PFSK-1 (cell line): ENCODE measurements around the gene TANC2.

Experiments
- REST ChIP-seq, 2 experiments: IDR thresholded peaks; 2 replicates each; pipeline versions ENCODE4 v1.6.1 to v1.8.0; 2011 to 2012; ENCODE audit warnings: low read depth in 2 of 2, low read length in 2 of 2, control low read depth in 1 of 2, inconsistent platforms in 1 of 2, mild to moderate bottlenecking in 1 of 2, moderate library complexity in 1 of 2; ENCODE audit not compliant: insufficient read depth in 1 of 2
- TAF1 ChIP-seq: IDR thresholded peaks from 2 replicates; pipeline ENCODE4 v1.6.1; 2012; ENCODE audit warnings: low read length, control low read depth, borderline replicate concordance; ENCODE audit not compliant: insufficient read depth

DNA sequence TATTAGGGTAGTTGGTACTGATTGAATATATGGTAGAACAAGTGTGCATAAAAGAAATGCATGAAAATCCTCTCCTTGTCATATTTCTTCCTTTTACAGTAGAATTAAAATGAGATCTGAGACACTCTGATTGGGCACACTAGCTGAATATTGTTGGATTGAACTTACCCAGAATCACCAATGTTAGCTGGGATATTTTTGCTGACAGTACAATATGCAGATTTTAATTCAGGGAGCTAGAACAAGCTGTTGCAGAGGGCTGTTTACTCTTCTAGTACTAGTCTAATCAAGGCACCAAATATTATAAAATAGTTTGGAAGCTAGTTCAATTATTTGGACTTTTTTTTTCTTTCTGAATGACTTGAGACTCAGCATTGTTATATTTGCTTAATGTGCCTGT lies 4.6 kb downstream of the TANC2 start:
- TF ChIP-seq REST (IDR thresholded peaks at IDR 0.05; ENCODE audit: insufficient read depth in 1 of 2, low read depth in 2 of 2, low read length in 2 of 2) = no peak
- TF ChIP-seq TAF1 = no peak
